ENCODE data around the gene SPATA3.

Gene SPATA3

DNA sequence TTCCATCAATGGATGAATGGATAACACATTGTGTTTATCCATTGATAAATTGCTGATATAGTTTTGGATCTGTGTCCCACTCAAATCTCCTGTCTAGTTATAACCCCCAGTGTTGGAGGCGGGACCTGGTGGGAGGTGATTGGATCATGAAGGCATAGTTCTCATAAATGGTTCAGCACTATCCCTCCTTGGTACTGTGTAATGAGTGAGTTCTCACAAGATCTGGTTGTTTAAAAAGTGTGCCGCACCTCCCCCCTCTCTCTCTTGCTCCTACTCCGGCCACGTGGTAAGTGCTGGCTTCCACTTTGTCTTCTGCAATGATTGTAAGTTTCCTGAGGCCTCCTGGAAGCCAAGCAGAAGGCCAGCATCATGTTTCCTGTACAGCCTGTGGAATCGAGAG, 23.9 kb upstream of the SPATA3 start:
- Histone ChIP-seq H3K4me3 (ENCODE audit: low read depth, low read length) (no peak overlapping the region), H3K36me3 (no peaks in the 10 kb centered on the region), H3K27ac (no peak overlapping the region), H3K27me3 (ENCODE audit: insufficient read depth, low read depth, severe bottlenecking) (no peaks in the 10 kb centered on the region), H3K9me3 (ENCODE audit: severe bottlenecking) (no peaks in the 10 kb centered on the region)
- no peak for DNase-seq
- TF ChIP-seq, protein P1, sequence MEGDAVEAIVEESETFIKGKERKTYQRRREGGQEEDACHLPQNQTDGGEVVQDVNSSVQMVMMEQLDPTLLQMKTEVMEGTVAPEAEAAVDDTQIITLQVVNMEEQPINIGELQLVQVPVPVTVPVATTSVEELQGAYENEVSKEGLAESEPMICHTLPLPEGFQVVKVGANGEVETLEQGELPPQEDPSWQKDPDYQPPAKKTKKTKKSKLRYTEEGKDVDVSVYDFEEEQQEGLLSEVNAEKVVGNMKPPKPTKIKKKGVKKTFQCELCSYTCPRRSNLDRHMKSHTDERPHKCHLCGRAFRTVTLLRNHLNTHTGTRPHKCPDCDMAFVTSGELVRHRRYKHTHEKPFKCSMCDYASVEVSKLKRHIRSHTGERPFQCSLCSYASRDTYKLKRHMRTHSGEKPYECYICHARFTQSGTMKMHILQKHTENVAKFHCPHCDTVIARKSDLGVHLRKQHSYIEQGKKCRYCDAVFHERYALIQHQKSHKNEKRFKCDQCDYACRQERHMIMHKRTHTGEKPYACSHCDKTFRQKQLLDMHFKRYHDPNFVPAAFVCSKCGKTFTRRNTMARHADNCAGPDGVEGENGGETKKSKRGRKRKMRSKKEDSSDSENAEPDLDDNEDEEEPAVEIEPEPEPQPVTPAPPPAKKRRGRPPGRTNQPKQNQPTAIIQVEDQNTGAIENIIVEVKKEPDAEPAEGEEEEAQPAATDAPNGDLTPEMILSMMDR (IDR thresholded peaks at IDR 0.05; ENCODE audit: low read depth, low read length) = no peak

DNA sequence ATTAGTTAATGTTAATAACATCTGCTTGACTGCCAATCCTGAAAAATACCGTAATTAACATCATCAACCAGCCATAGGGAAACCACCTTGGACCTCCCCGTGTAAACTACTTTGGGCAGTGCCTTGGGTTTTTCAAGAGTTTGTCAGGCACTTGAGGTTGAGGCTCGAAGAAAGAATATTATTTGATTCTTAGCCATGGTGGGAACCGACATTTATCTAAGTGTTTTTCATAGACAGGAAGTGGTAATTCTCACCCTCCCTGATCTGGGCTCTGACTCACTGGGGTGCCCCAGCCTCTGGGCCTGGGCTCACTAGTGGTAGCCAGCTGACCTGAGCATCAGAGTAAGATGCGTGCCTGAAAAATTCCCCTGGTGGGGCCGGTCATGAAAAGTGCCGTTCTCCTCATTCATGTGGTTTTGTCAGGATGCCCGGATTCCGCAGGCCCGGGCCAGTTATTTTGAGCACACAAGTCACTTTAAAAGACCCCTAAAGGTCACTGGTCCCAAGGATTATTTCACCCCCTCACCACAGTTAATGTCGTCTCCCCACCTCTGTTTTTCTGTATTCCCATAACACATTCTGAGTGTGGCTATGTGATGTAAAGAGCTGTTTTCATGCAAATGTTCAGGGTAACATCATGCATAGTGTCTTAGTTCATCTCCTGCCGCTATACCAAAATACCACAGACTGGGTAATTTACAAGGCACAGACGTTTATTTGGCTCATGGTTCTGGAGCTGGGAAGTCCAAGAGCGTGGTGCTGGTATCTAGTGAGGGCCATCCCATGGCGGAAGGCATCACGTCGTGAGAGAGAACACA, 21.6 kb upstream of the SPATA3 start:
- no peaks in the 10 kb centered on the region for H3K9me3 ChIP-seq (ENCODE audit: severe bottlenecking)
- no peak for DNase-seq
- no peak overlapping the region for H3K4me3 ChIP-seq (ENCODE audit: low read depth, low read length)
- no peak overlapping the region for H3K27ac ChIP-seq
- TF ChIP-seq, protein P1 (IDR thresholded peaks at IDR 0.05; ENCODE audit: low read depth, low read length) = no peak
- no peaks in the 10 kb centered on the region for H3K36me3 ChIP-seq
- no peaks in the 10 kb centered on the region for H3K27me3 ChIP-seq (ENCODE audit: insufficient read depth, low read depth, severe bottlenecking)

DNA sequence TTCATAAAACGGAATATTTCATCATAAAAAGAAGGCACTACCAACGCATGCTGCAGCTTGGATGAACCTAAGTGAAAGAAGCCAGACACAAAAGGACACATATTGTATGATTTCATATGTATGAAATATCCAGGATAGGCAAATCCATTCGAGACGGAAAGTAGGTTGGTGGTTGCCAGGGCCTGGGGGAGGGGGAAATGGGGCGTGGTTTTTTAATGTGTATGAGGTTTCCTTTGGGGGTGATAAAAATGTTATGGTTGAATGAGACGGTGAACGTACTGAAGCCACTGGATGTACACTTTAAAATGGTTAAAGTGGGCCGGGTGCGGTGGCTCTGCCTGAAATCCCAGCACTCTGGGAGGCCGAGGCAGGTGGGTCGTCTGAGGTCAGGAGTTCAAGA, 20.0 kb upstream of the SPATA3 start:
- H3K4me3 ChIP-seq (ENCODE audit: low read depth, low read length) = no peak overlapping the region
- H3K27ac ChIP-seq = no peak overlapping the region
- DNase-seq = no peak
- no peaks in the 10 kb centered on the region for H3K27me3 ChIP-seq (ENCODE audit: insufficient read depth, low read depth, severe bottlenecking)
- no peaks in the 10 kb centered on the region for H3K9me3 ChIP-seq (ENCODE audit: severe bottlenecking)
- H3K36me3 ChIP-seq = no peaks in the 10 kb centered on the region
- TF ChIP-seq, protein P1 (IDR thresholded peaks at IDR 0.05; ENCODE audit: low read depth, low read length) = no peak

DNA sequence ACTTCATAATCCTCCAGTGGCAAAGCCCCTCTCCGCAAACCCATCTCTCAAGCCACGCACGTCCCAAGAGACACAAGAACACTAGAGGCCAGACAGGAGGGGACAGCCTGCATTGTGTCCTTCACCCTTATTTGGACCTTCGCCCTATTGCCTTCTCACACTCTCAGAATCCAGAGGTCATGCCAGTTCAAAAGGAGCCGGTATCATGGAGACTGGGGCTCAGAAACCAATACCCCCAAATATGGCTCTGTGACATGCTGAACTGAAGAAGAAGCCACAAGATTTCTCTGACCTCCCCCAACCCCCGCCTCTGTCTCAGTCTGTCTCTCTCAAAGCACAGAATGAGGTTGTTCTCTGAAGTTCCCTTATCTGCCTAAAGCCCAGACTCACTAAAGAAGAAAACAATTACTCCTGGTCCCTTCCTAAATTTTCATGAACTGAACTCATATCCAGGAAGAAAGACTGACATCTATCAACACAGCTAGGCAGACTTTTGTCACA, 19.2 kb upstream of the SPATA3 start:
- TF ChIP-seq, protein P1 (IDR thresholded peaks at IDR 0.05; ENCODE audit: low read depth, low read length) = no peak
- H3K4me3 ChIP-seq (ENCODE audit: low read depth, low read length) = no peak overlapping the region
- no peaks in the 10 kb centered on the region for H3K36me3 ChIP-seq
- no peaks in the 10 kb centered on the region for H3K9me3 ChIP-seq (ENCODE audit: severe bottlenecking)
- no peaks in the 10 kb centered on the region for H3K27me3 ChIP-seq (ENCODE audit: insufficient read depth, low read depth, severe bottlenecking)
- H3K27ac ChIP-seq = no peak overlapping the region
- no peak for DNase-seq

GRCh38 chr2:230980468-230980867, 15.5 kb upstream of the SPATA3 start:
- H3K4me3 ChIP-seq (ENCODE audit: low read depth, low read length) = no peak overlapping the region
- TF ChIP-seq, protein P1 (IDR thresholded peaks at IDR 0.05; ENCODE audit: low read depth, low read length) = no peak
- no peak for DNase-seq
- H3K36me3 ChIP-seq = no peaks in the 10 kb centered on the region
- H3K9me3 ChIP-seq (ENCODE audit: severe bottlenecking) = no peaks in the 10 kb centered on the region
- H3K27me3 ChIP-seq (ENCODE audit: insufficient read depth, low read depth, severe bottlenecking) = no peaks in the 10 kb centered on the region
- no peak overlapping the region for H3K27ac ChIP-seq
